Stimulated activated CD8-positive, alpha-beta memory T cell treated with anti-CD3 and anti-CD28 coated beads, Interleukin-15, amount 100 ng/mL, for 1 hour (primary cell): ENCODE data around the gene PHEX.

Experiments
- DNase-seq: peaks from one replicate; pipeline ENCODE4 v3.0.0-alpha.2; 2020; ENCODE audit warnings: low read depth

The PHEX gene

DNA sequence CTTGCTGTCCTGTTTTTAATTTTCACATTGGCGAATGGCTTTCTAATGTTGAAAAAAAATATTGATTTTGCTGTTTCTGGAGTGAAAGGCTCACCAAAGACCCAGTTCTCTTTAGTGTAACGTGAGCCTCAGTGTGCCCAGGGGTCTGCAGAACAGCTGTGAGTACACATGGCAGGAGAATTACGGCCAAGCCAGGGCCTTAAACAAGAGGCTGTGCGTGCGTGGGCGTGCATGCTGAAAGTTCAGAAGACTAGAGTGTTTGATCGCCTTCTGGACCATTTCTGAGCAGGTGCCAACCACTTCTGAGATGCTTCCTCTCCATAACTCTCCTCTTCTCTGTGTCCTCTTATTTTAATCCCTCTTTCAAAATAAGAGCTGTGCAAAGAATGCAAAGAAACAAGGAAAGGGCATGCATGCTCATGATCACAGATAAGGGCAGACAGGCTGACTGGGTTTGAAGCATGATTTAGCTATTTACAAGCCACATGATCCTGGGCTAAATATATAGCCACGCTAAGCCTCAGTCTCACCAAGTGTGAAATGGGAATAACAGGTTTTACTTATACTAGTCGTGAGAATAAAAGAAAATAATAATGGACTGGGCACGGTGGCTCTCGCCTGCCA lies 9.9 kb downstream of the PHEX start:
- DNase-seq: no peak

DNA sequence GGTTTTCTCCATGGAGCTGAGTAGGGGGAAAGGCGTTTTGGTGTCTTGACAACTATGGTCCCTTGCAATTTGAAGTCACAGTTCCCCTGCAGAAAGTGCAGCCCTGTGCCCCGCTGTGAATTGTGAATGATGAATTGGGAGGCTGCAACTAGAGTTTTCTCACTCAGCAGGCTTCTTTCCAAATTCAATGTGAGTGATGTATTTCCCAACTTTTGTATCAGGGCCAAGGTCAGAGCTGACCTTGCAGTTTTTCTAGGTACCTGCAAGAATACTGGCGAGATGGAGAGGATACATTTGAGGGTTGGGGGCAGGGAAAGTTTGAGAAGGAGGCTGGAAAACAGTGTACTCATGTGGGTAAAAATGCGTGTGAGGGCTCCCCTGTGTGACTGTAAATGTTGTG lies 11.7 kb downstream of the PHEX start:
- DNase-seq: no peak

DNA sequence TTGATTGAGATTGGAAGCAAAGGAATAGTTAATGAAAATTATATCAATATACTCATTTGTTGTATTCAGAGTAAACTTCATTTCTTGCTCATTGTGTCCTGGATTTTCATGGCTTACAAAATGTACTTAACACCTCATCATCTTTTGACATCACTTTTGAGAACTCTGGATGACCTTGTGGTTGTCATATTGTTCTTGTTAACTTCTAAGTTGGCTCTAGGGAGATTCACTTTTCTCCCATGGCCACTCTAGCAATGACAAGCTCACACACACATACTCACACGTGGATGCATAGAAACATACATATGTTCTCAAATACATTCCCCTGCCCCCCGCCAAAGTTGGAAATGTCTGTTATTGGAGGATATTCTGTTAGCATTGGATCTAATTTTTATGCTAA lies 15.3 kb downstream of the PHEX start:
- no peak for DNase-seq

DNA sequence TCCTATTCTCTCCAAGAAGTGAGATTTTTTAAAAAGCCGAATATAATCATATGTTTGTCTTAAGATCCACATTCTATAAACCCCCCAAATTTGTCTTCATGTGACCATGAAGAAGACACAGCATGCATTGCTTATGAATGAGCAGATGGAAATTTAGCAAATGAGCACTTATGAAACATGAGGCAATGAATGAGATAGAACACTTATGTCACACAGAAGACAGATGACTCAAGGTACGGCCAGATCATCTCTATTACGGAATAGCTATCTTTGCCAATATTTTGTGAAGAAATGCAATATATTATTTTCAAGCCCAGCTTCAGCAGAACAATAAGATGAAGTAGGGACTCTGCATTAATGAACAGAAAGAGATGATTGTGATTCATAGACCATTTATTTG lies 21.4 kb downstream of the PHEX start:
- DNase-seq: no peak

DNA sequence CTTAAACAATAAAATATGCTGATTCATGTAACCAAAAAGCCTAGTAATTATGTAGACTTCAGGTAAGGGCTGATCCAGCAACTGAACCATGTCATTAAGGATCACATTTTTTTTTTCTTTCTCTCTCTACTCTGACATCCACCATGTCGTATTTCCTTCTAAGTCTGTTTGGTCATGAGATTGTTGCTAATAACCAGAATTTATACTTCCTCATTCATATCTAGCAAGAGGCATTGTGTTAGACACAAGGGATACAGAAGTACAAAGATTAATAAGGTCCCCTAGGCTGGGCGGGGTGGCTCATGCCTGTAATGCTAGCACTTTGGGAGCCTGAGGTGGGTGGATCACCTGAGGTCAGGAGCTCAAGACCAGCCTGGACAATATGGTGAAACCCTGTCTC lies 24.1 kb downstream of the PHEX start:
- no peak for DNase-seq

DNA sequence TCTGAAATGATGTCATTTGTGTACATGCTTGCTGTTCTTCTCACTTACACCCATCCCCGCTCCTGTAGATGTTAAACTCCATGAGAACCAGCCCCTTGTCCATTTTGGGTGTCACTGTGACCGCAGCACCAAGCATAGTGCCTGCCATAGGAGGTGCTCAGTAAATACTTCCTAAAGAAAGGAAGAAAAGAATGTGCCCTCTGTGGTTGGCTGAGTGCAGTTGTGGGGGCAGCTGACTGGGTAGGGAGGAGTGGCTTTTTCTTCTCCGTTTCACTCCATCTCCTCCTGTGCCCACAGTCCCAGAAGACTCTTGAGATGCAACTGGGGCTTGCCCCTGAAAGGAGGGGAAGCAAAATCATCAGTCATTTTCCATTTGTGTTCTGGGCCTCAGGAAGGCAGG lies 25.5 kb downstream of the PHEX start:
- DNase-seq: no peak

DNA sequence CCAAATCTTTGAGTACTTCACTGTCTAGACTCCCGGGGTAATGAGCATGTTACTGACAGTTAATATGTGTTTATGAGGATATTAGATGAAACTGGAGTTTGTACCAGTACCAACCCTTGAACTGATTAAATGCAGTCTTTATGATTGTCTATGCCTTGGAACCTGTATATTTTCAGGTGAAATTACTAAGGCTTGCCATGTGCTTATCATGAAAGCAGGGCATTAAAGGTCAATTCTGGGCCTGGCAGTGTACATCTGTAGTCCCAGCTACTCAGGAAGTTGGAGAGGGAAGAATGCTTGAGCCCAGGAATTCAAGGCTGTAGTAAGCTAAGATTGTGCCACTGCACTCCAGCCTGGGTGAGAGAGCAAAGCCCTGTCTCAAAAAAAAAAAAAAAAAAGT lies 27.6 kb downstream of the PHEX start:
- DNase-seq: no peak

DNA sequence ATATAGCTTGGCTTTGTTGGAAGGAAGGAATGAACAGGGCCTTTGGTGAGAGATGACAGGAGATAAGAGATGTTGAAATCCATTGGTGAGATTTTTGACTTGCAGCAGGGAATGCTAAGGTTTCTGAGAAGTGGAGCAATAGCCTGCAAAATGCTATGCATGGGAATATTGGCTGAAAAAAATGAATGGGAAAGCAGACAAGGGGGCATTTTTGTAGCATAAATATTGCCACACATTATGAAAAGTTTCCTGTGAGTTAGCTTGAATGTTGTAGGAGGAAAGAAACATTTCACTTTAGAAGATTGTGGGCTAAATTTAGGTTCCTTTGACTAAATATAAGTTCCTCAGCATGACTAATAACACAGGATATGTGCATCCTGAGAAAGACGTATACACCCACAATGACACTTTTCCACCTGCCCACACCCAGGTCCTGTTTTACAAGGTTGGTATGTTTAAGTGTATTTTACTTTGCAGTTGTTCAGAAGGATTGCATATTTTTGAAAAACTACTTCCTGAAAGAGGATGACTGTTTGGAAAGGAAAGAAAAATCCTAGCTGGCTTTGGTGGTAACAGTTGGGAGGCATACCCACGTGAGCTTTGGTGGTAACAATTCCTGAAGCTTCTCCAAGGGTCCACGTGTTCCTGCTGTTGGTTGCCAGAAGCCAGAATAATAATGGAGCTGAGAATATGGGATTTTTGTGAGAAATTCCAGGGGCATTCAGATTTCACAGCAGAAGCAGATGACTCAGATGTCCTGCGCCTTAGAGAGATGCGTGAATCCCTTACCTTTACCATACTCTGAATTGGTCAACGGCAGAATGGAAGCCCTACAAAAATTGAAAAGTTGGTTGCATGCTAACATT lies 28.5 kb downstream of the PHEX start:
- DNase-seq: no peak

DNA sequence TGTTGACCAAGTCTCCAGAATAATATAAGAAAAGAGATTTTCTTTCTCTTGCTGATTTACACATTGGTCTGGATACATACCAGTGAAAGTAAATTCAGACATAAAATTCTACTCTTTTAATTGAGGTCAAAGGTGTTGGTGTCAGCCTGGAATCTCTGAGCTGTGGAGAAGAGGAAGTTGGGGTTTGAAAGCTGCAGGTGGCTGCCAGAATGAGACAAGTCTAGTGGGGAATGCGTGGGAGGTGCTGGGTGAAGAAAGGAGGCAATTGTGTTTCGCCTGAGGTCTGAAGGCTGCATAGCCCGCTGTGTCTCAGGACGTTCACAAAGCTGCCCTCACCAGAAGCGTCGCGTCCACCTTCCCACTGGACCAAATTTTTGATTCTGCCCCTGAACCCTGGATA lies 31.2 kb downstream of the PHEX start:
- DNase-seq: no peak

DNA sequence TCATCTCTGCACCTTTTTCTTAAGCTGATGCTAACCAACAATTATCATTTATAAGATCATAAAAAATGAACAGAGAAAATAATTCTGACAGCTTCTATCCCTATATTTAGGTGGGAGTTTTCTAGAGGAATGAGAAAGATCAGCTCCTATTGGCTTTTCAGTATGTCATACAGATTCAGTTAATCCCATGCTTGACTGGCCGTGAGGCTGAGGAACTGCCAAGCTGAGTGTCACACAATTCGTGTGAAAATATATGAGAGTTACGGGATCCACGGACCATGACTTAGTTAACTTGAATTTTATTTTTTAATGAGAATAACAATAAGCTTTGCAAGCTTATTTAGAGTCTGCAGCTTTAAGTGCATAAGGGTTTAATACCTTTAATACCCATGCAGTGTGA lies 37.5 kb downstream of the PHEX start:
- DNase-seq: no peak

DNA sequence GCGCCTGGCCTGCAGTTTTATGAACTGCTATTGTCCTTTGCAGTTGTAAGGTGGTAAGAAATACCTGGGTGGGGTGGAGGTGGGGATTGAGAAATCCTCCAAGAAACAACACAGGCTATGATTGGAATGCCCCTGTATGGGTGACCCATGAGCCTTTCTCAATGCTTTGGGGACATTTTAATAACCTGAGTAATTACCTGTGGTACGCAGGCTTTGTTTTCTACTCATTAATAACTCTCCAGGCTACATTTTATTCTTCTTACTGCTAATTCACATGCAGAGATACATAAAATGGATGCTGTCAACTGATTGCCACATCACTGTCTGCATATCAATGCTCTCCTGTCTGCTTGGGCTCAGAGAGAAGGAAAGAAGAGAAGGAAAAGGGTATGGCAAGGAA lies 41.8 kb downstream of the PHEX start:
- DNase-seq: no peak

DNA sequence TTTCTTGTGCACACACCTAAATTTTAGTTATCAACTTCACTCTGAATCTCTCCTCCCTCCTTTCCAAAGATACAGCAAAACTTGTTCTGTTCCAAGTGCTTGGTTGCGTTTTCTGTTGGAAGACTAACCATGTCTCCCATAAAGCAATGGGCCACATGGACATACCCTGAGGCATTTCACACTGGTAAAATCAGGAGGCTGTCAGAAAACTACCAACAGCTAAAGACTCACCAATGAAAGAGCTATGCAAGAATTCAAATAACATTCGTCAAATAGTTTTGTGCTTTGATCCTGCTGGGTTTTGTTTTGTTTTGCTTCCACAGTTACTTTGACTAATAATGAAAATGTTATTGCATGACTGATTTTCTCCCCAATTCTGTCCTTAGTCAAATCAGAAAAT lies 46.0 kb downstream of the PHEX start:
- DNase-seq: no peak

DNA sequence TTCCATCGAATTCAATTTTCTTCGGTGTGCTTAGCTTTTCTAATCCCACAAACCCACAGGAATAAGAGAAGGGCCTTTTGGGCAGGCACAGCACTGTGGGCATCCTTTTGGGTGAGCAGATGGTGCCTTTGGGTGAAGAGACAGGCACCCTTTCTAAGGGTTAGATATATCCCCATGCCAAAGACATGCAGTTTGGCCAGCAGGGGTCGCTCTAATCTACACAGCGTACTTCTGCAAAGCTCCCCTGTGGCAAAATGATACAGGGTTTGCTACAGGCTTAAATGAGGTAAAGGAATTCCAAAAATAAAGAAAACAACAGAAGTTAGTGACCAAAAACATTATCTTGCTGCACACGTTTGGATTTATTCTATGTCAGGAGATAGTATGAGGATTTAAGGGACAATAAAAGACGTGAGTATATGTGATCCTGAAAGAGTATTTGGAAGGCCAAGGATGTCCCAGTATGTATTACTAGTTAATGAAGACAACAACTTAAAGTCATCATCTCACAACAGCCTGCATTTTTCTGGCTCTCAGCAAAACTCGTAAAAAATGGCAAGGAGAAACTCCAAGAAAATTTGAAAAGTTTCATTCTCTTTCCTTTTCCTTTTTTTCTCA lies 49.5 kb downstream of the PHEX start:
- DNase-seq: peak; percentile 14

DNA sequence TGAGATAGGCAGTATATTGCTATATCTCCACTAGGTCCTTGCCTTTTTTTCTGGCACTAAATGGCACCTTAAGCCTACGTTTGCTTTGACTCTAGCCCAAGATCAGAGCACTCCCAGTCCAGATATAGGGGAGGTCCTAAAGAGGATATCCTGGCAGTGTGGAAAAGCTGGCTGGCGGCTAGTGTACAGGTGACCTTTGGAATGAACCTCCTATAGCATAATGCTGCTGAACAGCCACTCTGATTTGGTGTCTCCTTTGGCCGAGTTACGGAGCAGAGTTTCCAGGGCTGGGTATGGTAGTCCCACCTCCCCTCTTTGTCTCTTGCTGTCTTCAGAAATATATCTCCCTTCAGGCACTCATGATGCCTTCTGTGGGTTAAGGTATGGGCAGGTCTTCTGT lies 53.9 kb downstream of the PHEX start:
- DNase-seq: no peak

DNA sequence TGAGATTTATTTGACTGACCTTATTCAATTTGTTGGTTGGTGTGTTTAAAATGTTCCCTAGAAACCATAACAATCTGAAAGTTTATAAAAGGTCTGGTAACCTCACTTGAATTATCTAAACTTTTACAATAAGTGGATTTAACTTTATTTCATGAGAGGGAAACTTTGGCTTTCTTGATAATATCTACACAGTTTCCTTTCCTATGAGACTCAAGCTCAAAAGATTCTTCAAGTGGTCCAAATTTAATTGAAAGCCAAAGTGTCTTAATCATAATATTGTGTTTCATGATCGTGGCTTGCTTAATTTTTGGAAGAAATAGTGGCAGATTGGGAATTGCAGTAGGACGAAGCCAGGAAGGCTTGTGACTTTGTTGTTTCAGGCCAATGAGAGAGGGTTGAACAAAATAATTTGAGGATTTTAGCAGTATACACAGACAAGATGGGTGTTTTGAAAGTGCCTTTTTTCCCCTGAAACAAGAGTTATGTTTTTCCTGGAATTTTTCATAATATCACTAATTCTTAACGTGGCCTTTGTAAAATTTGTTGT lies 55.0 kb downstream of the PHEX start:
- no peak for DNase-seq

DNA sequence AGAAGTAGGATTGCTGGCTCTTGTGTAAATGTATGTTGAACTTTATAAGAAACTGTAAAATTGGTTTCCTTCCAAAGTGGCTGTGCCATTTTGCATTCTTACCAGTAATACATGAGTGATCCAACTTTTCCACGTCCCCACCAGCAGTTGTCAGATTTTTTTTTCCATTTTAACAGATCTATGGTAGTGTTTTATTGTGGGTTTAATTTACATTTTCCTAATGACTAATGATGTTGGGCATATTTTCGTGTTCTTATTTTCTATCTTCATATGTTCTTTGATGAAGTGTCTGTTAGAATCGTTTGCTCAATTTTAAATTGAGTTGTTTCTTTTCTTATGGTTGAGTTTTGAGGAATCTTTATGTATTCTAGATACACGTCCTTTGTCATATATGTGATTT lies 56.2 kb downstream of the PHEX start:
- DNase-seq: no peak

DNA sequence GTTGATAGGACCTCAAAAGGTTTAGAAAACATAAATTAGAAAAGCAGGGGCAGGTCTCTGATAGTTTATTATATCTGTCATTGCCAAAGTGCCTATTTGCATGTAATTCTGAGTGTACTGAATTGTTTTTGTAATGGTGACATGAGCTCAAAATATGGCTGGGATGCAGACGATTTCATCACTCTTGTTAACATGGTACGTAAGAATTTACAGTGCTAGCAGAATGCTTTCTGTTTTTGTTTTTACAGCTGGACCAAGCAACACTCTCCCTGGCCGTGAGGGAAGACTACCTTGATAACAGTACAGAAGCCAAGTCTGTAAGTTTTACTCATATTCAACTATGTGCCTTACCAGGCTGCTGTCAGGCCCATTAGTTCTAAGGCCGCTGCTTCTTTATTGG lies 58.1 kb downstream of the PHEX start:
- DNase-seq: no peak

DNA sequence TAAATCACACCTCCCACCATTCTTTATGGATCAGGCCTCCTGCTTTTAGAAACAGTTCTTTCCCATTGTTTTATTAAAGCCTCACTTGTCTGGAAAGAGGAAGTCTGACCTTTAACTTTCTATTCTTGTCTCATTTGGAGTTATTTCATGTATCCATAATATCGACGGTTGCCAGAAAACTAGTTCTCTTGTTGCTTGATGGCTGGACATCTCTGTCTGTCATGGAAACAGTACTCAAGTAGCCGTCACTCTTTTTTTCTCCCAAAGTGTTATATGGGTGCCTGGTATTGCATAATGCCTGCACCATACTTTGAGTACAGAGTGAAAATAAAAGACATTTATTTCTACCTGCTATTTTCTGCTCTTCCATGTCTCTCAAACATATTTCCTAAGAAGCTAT lies 61.4 kb downstream of the PHEX start:
- DNase-seq: no peak

DNA sequence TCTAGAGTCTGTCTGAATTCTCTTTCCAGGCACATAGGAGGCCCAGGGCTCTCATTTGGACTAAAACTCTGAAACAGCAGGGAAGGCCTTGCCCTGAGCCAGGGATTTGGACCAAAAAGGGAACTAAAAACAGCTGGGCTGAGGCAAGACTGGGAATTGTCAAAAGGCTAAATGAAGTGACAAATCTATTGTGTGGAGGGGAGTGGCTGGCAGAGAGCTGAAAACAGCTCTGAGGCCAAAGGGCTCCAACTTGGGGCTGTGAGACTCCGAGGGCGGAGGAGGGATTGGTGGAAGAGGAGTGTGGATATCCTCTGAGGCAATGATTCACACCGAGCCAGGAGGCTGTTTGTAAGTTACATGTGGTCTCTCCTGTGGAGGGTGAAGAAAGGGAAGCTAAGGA lies 63.2 kb downstream of the PHEX start:
- DNase-seq: no peak

DNA sequence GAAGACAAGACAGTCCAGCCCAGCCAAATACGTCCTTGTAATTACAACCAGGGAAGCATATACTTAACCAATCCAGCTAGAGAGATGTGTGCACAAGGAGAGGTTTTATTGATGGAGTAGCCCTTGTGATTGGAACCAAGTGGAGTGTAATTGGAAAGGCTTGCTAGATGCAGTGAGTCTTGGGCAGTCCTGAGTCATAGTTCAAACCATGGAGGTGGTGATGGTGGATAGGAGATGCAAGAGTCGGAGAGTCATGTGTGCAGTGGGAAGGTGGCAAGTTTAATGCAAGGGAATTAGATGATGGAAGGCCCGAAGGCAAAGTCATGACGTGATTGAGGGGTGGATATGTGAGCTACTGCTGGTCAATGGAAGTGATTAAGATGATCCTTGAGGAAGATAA lies 63.7 kb downstream of the PHEX start:
- DNase-seq: no peak

DNA sequence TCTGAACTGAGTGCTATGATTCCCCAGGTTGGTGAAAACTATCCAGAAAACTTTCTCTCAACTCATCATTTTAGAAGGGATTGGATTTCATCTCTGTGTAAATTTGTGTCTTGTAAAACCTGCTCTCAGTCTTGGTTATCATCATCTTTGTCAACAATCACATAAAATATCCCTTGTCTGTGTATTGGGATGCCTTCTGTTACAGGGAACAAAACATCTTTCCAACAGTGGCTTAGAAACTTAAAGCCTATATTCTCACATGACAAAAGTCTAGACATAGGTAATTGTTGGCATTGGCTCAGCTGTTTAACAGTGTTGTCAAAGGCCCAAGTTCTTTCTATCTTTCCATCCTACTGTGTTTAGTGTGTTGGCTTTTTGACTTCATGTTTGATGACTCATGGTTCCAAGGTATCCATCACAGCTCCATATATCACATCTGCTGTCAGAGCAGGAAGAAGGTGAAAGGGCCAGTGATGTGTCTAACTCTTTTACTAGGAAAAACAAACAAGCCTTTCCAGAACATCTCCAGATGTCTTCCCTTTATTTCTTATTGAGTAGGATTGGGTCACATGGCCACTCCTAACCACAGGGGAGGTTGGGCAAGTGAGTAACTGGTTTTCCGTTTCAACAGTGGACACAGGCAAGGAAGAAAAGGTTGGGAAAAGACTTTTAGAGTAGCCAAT lies 65.0 kb downstream of the PHEX start:
- no peak for DNase-seq

DNA sequence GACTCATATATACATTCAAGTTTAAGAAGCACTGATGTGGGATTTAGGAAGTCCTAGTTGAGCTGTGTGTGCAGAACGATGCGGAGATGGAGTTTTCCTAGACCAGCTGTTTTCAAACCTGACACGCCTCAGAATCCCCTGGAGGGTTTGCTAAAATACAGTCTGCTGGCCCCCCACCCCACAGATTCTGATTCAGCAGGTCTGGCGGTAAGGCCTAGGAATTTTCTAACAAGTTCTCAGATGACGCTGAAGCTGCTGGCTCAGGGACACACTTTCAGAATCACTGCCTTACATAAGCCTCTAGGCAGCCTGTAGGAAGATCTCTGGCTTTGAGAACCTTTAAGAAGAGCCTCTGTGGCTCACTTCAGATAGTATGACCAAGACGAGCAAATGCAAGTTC lies 73.1 kb downstream of the PHEX start:
- DNase-seq: no peak

DNA sequence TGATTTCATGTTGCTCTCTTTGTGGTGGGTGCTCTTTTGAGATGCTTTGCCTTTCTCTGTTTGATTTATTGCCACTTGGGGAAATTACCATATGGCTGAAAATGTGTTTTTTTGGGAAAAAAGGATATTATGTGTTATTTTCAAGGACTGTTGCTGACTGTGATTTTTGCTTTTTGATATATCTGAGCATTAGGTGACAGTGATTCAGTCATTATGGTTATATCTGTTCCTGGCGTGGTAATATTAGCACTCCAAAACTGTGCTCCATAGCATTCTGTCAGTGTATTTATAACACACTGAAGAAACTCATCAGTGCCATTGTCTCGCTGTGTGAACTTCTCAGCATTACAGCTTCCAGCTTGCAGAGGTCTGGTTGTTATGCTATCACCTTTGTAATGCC lies 73.8 kb downstream of the PHEX start:
- no peak for DNase-seq
